CD14-positive monocyte (primary cell): ENCODE measurements around the gene CAPS. TPM values are rescaled to one million over a fixed set of nuclear protein-coding genes. Genes with fewer than 3 reads are reported as not detected.

Source experiments
- DNase-seq, 3 donors: peaks; one replicate each; pipeline ENCODE4 v3.0.0-alpha.2; 2011 to 2022
- H2AFZ ChIP-seq: 2 replicates; pipeline ENCODE4 v1.6.0; 2012; ENCODE audit warnings: mild to moderate bottlenecking, low read depth, low read length, inconsistent platforms; ENCODE audit not compliant: insufficient read depth, poor library complexity, severe bottlenecking
- H3K27ac ChIP-seq, 2 donors: 1 replicate in 1 of 2; 2 replicates in 1 of 2; pipeline ENCODE4 v1.5.1; 2012 to 2013; ENCODE audit warnings: low read length in 2 of 2, control low read depth in 1 of 2, inconsistent platforms in 1 of 2, low read depth in 1 of 2, mild to moderate bottlenecking in 1 of 2
- H3K27me3 ChIP-seq, 2 donors: one replicate each; pipeline versions ENCODE4 v1.6.0 to v1.6.1; 2011 to 2013; ENCODE audit warnings: low read length in 2 of 2; ENCODE audit not compliant: control insufficient read depth in 2 of 2, insufficient read depth in 2 of 2
- H3K36me3 ChIP-seq, 2 donors: replicated peaks in 1 of 2; 1 replicate in 1 of 2; 2 replicates in 1 of 2; pipeline versions ENCODE4 v1.5.1 to v1.6.1; 2012 to 2013; ENCODE audit warnings: low read length in 2 of 2, control low read depth in 1 of 2, inconsistent platforms in 1 of 2, mild to moderate bottlenecking in 1 of 2; ENCODE audit not compliant: insufficient read depth in 2 of 2, control insufficient read depth in 1 of 2
- H3K4me1 ChIP-seq, 2 donors: 1 replicate in 1 of 2; 2 replicates in 1 of 2; pipeline versions ENCODE4 v1.5.1 to v1.6.1; 2012 to 2013; ENCODE audit warnings: low read length in 2 of 2, control low read depth in 1 of 2, inconsistent platforms in 1 of 2, mild to moderate bottlenecking in 1 of 2, moderate library complexity in 1 of 2; ENCODE audit not compliant: insufficient read depth in 2 of 2, control insufficient read depth in 1 of 2
- H3K4me2 ChIP-seq: replicated peaks from 2 replicates; pipeline ENCODE3; 2012; ENCODE audit warnings: low read length, moderate library complexity, mild to moderate bottlenecking; ENCODE audit not compliant: poor library complexity, severe bottlenecking; ENCODE audit errors: extremely low read depth
- H3K4me3 ChIP-seq, 3 experiments: fragments of 200-600 bp in 1 of 3; sonication (generic) in 1 of 3; replicated peaks in 1 of 3; 1 replicate in 2 of 3; 2 replicates in 1 of 3; pipeline ENCODE4 v1.5.1; 2011 to 2013; ENCODE audit warnings: low read length in 3 of 3, mild to moderate bottlenecking in 3 of 3, control low read depth in 2 of 3, low read depth in 2 of 3, inconsistent platforms in 1 of 3, moderate library complexity in 1 of 3
- H3K79me2 ChIP-seq: 2 replicates; pipeline ENCODE4 v1.6.0; 2012; ENCODE audit warnings: mild to moderate bottlenecking, control low read depth, inconsistent platforms, low read length, moderate library complexity; ENCODE audit not compliant: insufficient read depth
- H3K9ac ChIP-seq: 2 replicates; pipeline ENCODE4 v1.6.0; 2017; ENCODE audit warnings: low read length, mild to moderate bottlenecking; ENCODE audit not compliant: insufficient read depth, poor library complexity, severe bottlenecking
- H3K9me3 ChIP-seq, 2 donors: replicated peaks in 1 of 2; 1 replicate in 1 of 2; 2 replicates in 1 of 2; pipeline versions ENCODE4 v1.5.1 to v1.6.1; 2012 to 2013; ENCODE audit warnings: low read length in 2 of 2, control low read depth in 1 of 2; ENCODE audit not compliant: control insufficient read depth in 1 of 2, insufficient read depth in 1 of 2
- H4K20me1 ChIP-seq: 2 replicates; pipeline ENCODE4 v1.6.0; 2012; ENCODE audit warnings: mild to moderate bottlenecking, low read length, control low read depth, moderate library complexity; ENCODE audit not compliant: insufficient read depth
- H3K27ac Mint-ChIP-seq, 7 donors: one replicate each; pipeline ENCODE4 v1.8.0; 2020; ENCODE audit warnings: mild to moderate bottlenecking in 7 of 7, mixed read lengths in 7 of 7, moderate library complexity in 6 of 7, inconsistent platforms in 2 of 7
- H3K27me3 Mint-ChIP-seq, 3 donors: one replicate each; pipeline ENCODE4 v1.8.0; 2021 to 2022; ENCODE audit warnings: low read depth in 3 of 3, mild to moderate bottlenecking in 3 of 3, mixed read lengths in 3 of 3, moderate library complexity in 3 of 3, inconsistent platforms in 1 of 3
- H3K36me3 Mint-ChIP-seq, 2 donors: one replicate each; pipeline ENCODE4 v1.8.0; 2020; ENCODE audit warnings: mixed read lengths in 2 of 2, inconsistent platforms in 1 of 2, mild to moderate bottlenecking in 1 of 2
- H3K4me1 Mint-ChIP-seq: one replicate; pipeline ENCODE4 v1.8.0; 2020; ENCODE audit warnings: mild to moderate bottlenecking, mixed read lengths
- H3K4me3 Mint-ChIP-seq, 2 donors: one replicate each; pipeline ENCODE4 v1.8.0; 2020; ENCODE audit warnings: mild to moderate bottlenecking in 2 of 2, mixed read lengths in 2 of 2, moderate library complexity in 1 of 2
- H3K9me3 Mint-ChIP-seq, 7 donors: one replicate each; pipeline ENCODE4 v1.8.0; 2020 to 2022; ENCODE audit warnings: mixed read lengths in 7 of 7, mild to moderate bottlenecking in 6 of 7, moderate library complexity in 6 of 7, inconsistent platforms in 2 of 7
- CTCF ChIP-seq: fragments of 200-600 bp; IDR thresholded peaks from one replicate; pipeline ENCODE4 v1.8.0; 2022; ENCODE audit warnings: antibody characterized with exemption, mild to moderate bottlenecking
- WGBS: methylation state at CpG from one replicate; pipeline ENCODE4 v1.1.5; 2013; ENCODE audit warnings: missing lambda C conversion rate; ENCODE audit not compliant: insufficient coverage; 5-methylcytosine and 5-hydroxymethylcytosine counted together
- intact Hi-C, 2 donors: fragments of 100-400 bp; cut with micrococcal nuclease; formaldehyde crosslinking; loops; one replicate each; pipeline versions ENCODE4 v1.15.0 to v1.15.1; 2023
- polyA plus RNA-seq, 3 donors: library from polyadenylated mRNA; depleted of rRNA in 1 of 3; unstranded in 2 of 3; stranded (reverse) in 1 of 3; fragments of 300-500 nt in 2 of 3; fragments of >200 nt in 1 of 3; fragmentation: Illumina TruSeq in 2 of 3; gene quantifications; 1 replicate in 2 of 3; 2 replicates in 1 of 3; pipeline ENCODE4 v1.2.3, GENCODE V29; 2012 to 2021

The CAPS gene
- polyA plus RNA-seq, 3 donors: 0.34 to 34.8 (median 0.72) TPM

GRCh38 chr19:5952193-5953029 is 38.4 kb downstream of the CAPS start:
- no peak for DNase-seq
- peaks cover 72% of the 10 kb centered on the region for H4K20me1 ChIP-seq
- TF ChIP-seq CTCF: no peak
- H3K27ac ChIP-seq: peak overlapping the region; percentile 56 to 70
- intact Hi-C loops: no loop called here
- H3K4me1 Mint-ChIP-seq: peaks cover 71% of the 10 kb centered on the region
- H3K27ac Mint-ChIP-seq: peak overlapping the region; percentile 57 to 91 (median 88)
- H3K27me3 Mint-ChIP-seq: peaks cover 0 to 5% (median 0%) of the 10 kb centered on the region in 3 donors
- H3K4me3 Mint-ChIP-seq: no peak overlapping the region
- H3K4me3 ChIP-seq: peak overlapping the region in 1 of 3 experiments; percentile 58
- H3K9me3 ChIP-seq: no peaks in the 10 kb centered on the region
- peak overlapping the region; percentile 29 for H3K9ac ChIP-seq
- H3K9me3 Mint-ChIP-seq: no peaks in the 10 kb centered on the region
- H3K4me2 ChIP-seq: peak overlapping the region; percentile 72
- 85% methylated on average over 10 of the region's 18 CpGs for WGBS
- H3K27me3 ChIP-seq: no peaks in the 10 kb centered on the region
- peaks cover 56 to 57% of the 10 kb centered on the region in 2 donors for H3K4me1 ChIP-seq
- H3K79me2 ChIP-seq: peaks cover 88% of the 10 kb centered on the region
- no peak overlapping the region for H2AFZ ChIP-seq
- H3K36me3 ChIP-seq: peaks cover 8 to 24% of the 10 kb centered on the region in 2 donors
- peaks cover 27 to 28% of the 10 kb centered on the region in 2 donors for H3K36me3 Mint-ChIP-seq

GRCh38 chr19:5953030-5953589 is 39.1 kb downstream of the CAPS start:
- Histone ChIP-seq H2AFZ (no peak overlapping the region), H3K27me3 (no peaks in the 10 kb centered on the region), H3K79me2 (peaks cover 95% of the 10 kb centered on the region), H3K9ac (no peak overlapping the region), H3K4me3 (peak overlapping the region in 1 of 3 experiments; percentile 39), H4K20me1 (peaks cover 79% of the 10 kb centered on the region), H3K27ac (peak overlapping the region in 1 of 2 donors; percentile 70), H3K9me3 (no peaks in the 10 kb centered on the region), H3K4me1 (peaks cover 49 to 50% of the 10 kb centered on the region in 2 donors), H3K4me2 (peak overlapping the region; percentile 46), H3K36me3 (peaks cover 8 to 31% of the 10 kb centered on the region in 2 donors)
- intact Hi-C loops: no loop called here
- TF ChIP-seq CTCF: no peak
- Mint-ChIP-seq H3K9me3 (no peaks in the 10 kb centered on the region), H3K27me3 (peaks cover 0 to 5% (median 0%) of the 10 kb centered on the region in 3 donors), H3K27ac (peak overlapping the region; percentile 57 to 91 (median 88)), H3K4me3 (peak overlapping the region; percentile 58 to 63), H3K36me3 (peaks cover 29 to 30% of the 10 kb centered on the region in 2 donors), H3K4me1 (peaks cover 64% of the 10 kb centered on the region)
- WGBS: 51% methylated on average over 3 of the region's 5 CpGs
- DNase-seq: peak; percentile 32 to 52 (median 50)
